K562 (cell line): ENCODE results near the gene PRR9. TPM values are rescaled to one million over a fixed set of nuclear protein-coding genes. Genes with fewer than 3 reads are reported as not detected.

ENCODE experiments used
- ARID1B ChIP-seq: fragments of 450-650 bp; IDR thresholded peaks from 2 replicates; pipeline ENCODE4 v1.6.1; 2016; ENCODE audit warnings: antibody characterized with exemption, mild to moderate bottlenecking, inconsistent platforms
- DIDO1 ChIP-seq: fragments of 450-650 bp; IDR thresholded peaks from 2 replicates; pipeline ENCODE4 v1.6.1; 2016; ENCODE audit warnings: low read depth, missing biosample characterization, missing genetic modification characterization
- EHMT2 ChIP-seq: fragments of 450-650 bp; IDR thresholded peaks from 2 replicates; pipeline ENCODE4 v1.6.1; 2018; ENCODE audit warnings: antibody characterized with exemption
- ELF2 ChIP-seq: fragments of 250-450 bp; sonication (Bioruptor Pico); IDR thresholded peaks from 2 replicates; pipeline ENCODE4 v1.5.0; 2021; ENCODE audit warnings: mild to moderate bottlenecking
- EZH2 ChIP-seq: IDR thresholded peaks from 2 replicates; pipeline ENCODE4 v1.6.1; 2012; ENCODE audit warnings: low read depth, mild to moderate bottlenecking, inconsistent platforms, low read length, borderline replicate concordance
- GTF2B ChIP-seq: IDR thresholded peaks from 2 replicates; pipeline ENCODE4 v1.6.1; 2011; ENCODE audit not compliant: insufficient read length; ENCODE audit errors: extremely low read depth
- HDAC2 ChIP-seq: fragments of 450-650 bp; IDR thresholded peaks from 2 replicates; pipeline ENCODE4 v1.6.1; 2016; ENCODE audit warnings: mild to moderate bottlenecking
- L3MBTL2 ChIP-seq: fragments of 450-650 bp; IDR thresholded peaks from 2 replicates; pipeline ENCODE4 v1.6.1; 2016; ENCODE audit warnings: mild to moderate bottlenecking, moderate library complexity
- NR4A1 ChIP-seq, 2 experiments: fragments of 250-450 bp in 1 of 2; fragments of 450-650 bp in 1 of 2; sonication (Bioruptor Pico) in 1 of 2; IDR thresholded peaks; 2 replicates each; pipeline versions ENCODE4 v1.4.0 to v1.6.1; 2016 to 2020; ENCODE audit warnings: mild to moderate bottlenecking in 2 of 2, missing compliant biosample characterization in 1 of 2, missing genetic modification characterization in 1 of 2, moderate library complexity in 1 of 2
- PHB ChIP-seq: fragments of 250-450 bp; sonication (Bioruptor Pico); IDR thresholded peaks from 2 replicates; pipeline ENCODE4 v1.5.0; 2021
- SMAD3 ChIP-seq: fragments of 450-650 bp; formaldehyde crosslinking; conservative IDR thresholded peaks from 2 replicates; pipeline ENCODE4 v1.4.0; 2020; ENCODE audit warnings: mild to moderate bottlenecking
- SOX6 ChIP-seq: fragments of 450-650 bp; IDR thresholded peaks from 2 replicates; pipeline ENCODE4 v1.6.1; 2014; ENCODE audit warnings: mild to moderate bottlenecking
- TCF7 ChIP-seq: sonication (generic); IDR thresholded peaks from 2 replicates; pipeline ENCODE4 v1.6.1; 2016; ENCODE audit warnings: antibody characterized with exemption, borderline replicate concordance
- TEAD1 ChIP-seq, 2 experiments: fragments of 450-650 bp in 1 of 2; sonication (generic) in 1 of 2; formaldehyde crosslinking; IDR thresholded peaks; 2 replicates each; pipeline versions ENCODE4 v1.4.0 to v1.8.0; 2020 to 2022; ENCODE audit warnings: mild to moderate bottlenecking in 2 of 2, missing genetic modification reagents in 1 of 2
- TEAD4 ChIP-seq, 2 experiments: sonication (generic) in 1 of 2; formaldehyde crosslinking in 1 of 2; IDR thresholded peaks; 2 replicates each; pipeline versions ENCODE4 v1.6.1 to v1.8.0; 2012 to 2022; ENCODE audit warnings: borderline replicate concordance in 1 of 2, inconsistent platforms in 1 of 2, low read length in 1 of 2, mild to moderate bottlenecking in 1 of 2, missing genetic modification reagents in 1 of 2
- THRA ChIP-seq: fragments of 450-650 bp; IDR thresholded peaks from 2 replicates; pipeline ENCODE4 v1.6.1; 2017; ENCODE audit warnings: mild to moderate bottlenecking, moderate library complexity
- ZBTB8A ChIP-seq: fragments of 450-650 bp; IDR thresholded peaks from 2 replicates; pipeline ENCODE4 v1.6.1; 2018; ENCODE audit warnings: mild to moderate bottlenecking, moderate library complexity; ENCODE audit not compliant: partially characterized antibody
- ZNF24 ChIP-seq: fragments of 450-650 bp; IDR thresholded peaks from 2 replicates; pipeline ENCODE4 v1.6.1; 2016
- ZNF583 ChIP-seq: fragments of 250-450 bp; sonication (Bioruptor Pico); IDR thresholded peaks from 2 replicates; pipeline ENCODE4 v1.4.0; 2020
- ZNF609 ChIP-seq: sonication (generic); formaldehyde crosslinking; IDR thresholded peaks from 2 replicates; pipeline ENCODE4 v1.8.1; 2023; ENCODE audit warnings: missing genetic modification reagents, mild to moderate bottlenecking, borderline replicate concordance
- polyA plus RNA-seq, 8 experiments: library from polyadenylated mRNA; depleted of rRNA in 4 of 8; stranded (reverse) in 5 of 8; unstranded in 3 of 8; fragments of >200 nt; fragmentation: Nextera tagmentation in 2 of 8; fragmentation: Illumina TruSeq in 1 of 8; extraction: Ambion mirVana in 2 of 8; extraction: Trizol in 1 of 8; gene quantifications; 2 replicates each; pipeline versions ENCODE4 v1.2.1 to v1.2.3, GENCODE V29; 2011 to 2014; ENCODE audit warnings: inconsistent platforms in 1 of 8, missing spikeins in 1 of 8
- total RNA-seq, 7 experiments: library from RNA; depleted of rRNA in 6 of 7; stranded (reverse); fragments of >200 nt in 6 of 7; fragmentation: Illumina TruSeq in 2 of 7; extraction: Trizol in 2 of 7; gene quantifications; 2 replicates each; pipeline versions ENCODE4 v1.2.1 to v1.2.3, GENCODE V29; 2011 to 2021; ENCODE audit warnings: low replicate concordance in 1 of 7
- TF ChIP-seq, protein P1 (sequence below): sonication (generic); formaldehyde crosslinking; IDR thresholded peaks from 2 replicates; pipeline ENCODE4 v1.8.1; 2023; ENCODE audit warnings: mild to moderate bottlenecking, missing genetic modification reagents, moderate library complexity

The PRR9 gene
- total and polyA plus RNA-seq, 9 of the 15 experiments (the other 6 are each of a cell fraction or from before 2014, with no cell fraction given): 0.14 to 1.4 (median 0.24) TPM; not detected in 1

GRCh38 chr1:153220606-153221303 lies 3.4 kb downstream of the PRR9 start (continued):
- TF ChIP-seq EZH2 (no peak), SMAD3 (CRISPR knock-in tag) (no peak), GTF2B (no peak), DIDO1 (tag) (no peak), NR4A1 (CRISPR knock-in tag; IDR thresholded peaks at IDR 0.05) (no peak), NR4A1 (tag; IDR thresholded peaks at IDR 0.05) (no peak), TEAD1 (CRISPR knock-in tag; IDR thresholded peaks at IDR 0.05) (peak in 1 of 2 experiments; percentile 50; a peak in 1 of 4 replicates), ZNF24 (no peak), TCF7 (no peak), PHB (no peak), HDAC2 (no peak), ELF2 (no peak), TEAD4 (IDR thresholded peaks at IDR 0.05; ENCODE audit: low read length) (peak; percentile 42; the same call in 1 of the 2 replicates), TEAD4 (CRISPR knock-in tag; IDR thresholded peaks at IDR 0.05; ENCODE audit: borderline replicate concordance) (no peak), ZNF583 (CRISPR knock-in tag) (no peak), L3MBTL2 (no peak), ARID1B (peak; percentile 27; the same call in 1 of the 2 replicates), EHMT2 (no peak), SOX6 (peak; percentile 40; the same call in 1 of the 2 replicates), ZNF609 (CRISPR knock-in tag) (no peak), ZBTB8A (no peak), THRA (no peak)
- TF ChIP-seq, protein P1, sequence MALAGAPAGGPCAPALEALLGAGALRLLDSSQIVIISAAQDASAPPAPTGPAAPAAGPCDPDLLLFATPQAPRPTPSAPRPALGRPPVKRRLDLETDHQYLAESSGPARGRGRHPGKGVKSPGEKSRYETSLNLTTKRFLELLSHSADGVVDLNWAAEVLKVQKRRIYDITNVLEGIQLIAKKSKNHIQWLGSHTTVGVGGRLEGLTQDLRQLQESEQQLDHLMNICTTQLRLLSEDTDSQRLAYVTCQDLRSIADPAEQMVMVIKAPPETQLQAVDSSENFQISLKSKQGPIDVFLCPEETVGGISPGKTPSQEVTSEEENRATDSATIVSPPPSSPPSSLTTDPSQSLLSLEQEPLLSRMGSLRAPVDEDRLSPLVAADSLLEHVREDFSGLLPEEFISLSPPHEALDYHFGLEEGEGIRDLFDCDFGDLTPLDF (CRISPR knock-in tag): no peak
